GM12878 (cell line): Measurements from ENCODE around the gene MYBPHL. TPM values are rescaled to one million over a fixed set of nuclear protein-coding genes. Genes with fewer than 3 reads are reported as not detected.
A peak's percentile ranks its signal among the peaks of the same experiment; 100 is the strongest.

Experiments
- ATAC-seq: fragments of 200-7000 bp; cut with Tn5 transposase; 3 replicates; pipeline ENCODE4 v1.9.1; 2020; ENCODE audit warnings: mild to moderate bottlenecking, moderate library complexity
- BruUV-seq: library from RNA; stranded (reverse); fragments of 400-500 nt; replicated peaks from 2 replicates; lab custom pipeline; 2021; lab: Mats Ljungman, UMichigan
- CTCF ChIA-PET: fragments of 300-600 bp; sonication (Branson Sonifier 250); formaldehyde crosslinking; extraction: SDS; loops from one replicate; lab custom pipeline; 2021; ENCODE audit warnings: inconsistent platforms; lab: Yijun Ruan, JAX
- POLR2A ChIA-PET: fragments of 350-600 bp; formaldehyde crosslinking; extraction: SDS; loops from one replicate; lab custom pipeline; 2021; ENCODE audit warnings: inconsistent platforms; lab: Charles Lee
- RAD21 ChIA-PET: fragments of 300-600 bp; sonication (Branson Sonifier 250); formaldehyde crosslinking; loops from one replicate; lab custom pipeline; 2023; ENCODE audit warnings: antibody characterized with exemption; ENCODE audit not compliant: unreplicated experiment; lab: Charles Lee
- SMC1A ChIA-PET: fragments of 300-600 bp; sonication (Branson Sonifier 250); formaldehyde crosslinking; loops from one replicate; lab custom pipeline; 2023; ENCODE audit not compliant: unreplicated experiment, uncharacterized antibody; lab: Charles Lee
- DNase-seq: peaks from one replicate; pipeline ENCODE4 v3.0.0-alpha.2; 2011; ENCODE audit warnings: low read depth, low spot score
- FAIRE-seq: peaks from 3 replicates; lab custom pipeline; 2011; peaks lifted over from hg19 to GRCh38; lab: Jason Lieb, UNC
- H2AFZ ChIP-seq: 2 replicates; pipeline ENCODE4 v1.6.0; 2011; ENCODE audit warnings: low read depth, low read length, control low read depth; ENCODE audit not compliant: control insufficient read depth
- H3K27ac ChIP-seq: 2 replicates; pipeline ENCODE4 v1.5.1; 2011; ENCODE audit warnings: control low read depth; ENCODE audit not compliant: control insufficient read depth, insufficient read depth
- H3K27me3 ChIP-seq, 2 experiments: replicated peaks in 1 of 2; 2 replicates each; pipeline versions ENCODE4 v1.6.0 to v1.6.1; 2011; ENCODE audit warnings: low read length in 1 of 2; ENCODE audit not compliant: control insufficient read depth in 2 of 2, insufficient read depth in 2 of 2
- H3K36me3 ChIP-seq, 2 experiments: 2 replicates each; pipeline ENCODE4 v1.5.1; 2011; ENCODE audit warnings: low read length in 1 of 2; ENCODE audit not compliant: control insufficient read depth in 2 of 2, insufficient read depth in 2 of 2
- H3K4me1 ChIP-seq: 2 replicates; pipeline ENCODE4 v1.6.1; 2011; ENCODE audit warnings: mild to moderate bottlenecking, low read length, moderate library complexity, mixed read lengths; ENCODE audit not compliant: control insufficient read depth, insufficient read depth
- H3K4me2 ChIP-seq: 2 replicates; pipeline ENCODE4 v1.6.0; 2011; ENCODE audit warnings: control low read depth; ENCODE audit not compliant: control insufficient read depth, insufficient read depth
- H3K4me3 ChIP-seq: fragments of 200-600 bp; sonication (generic); 2 replicates; pipeline ENCODE4 v1.5.1; 2016
- H3K79me2 ChIP-seq: 2 replicates; pipeline ENCODE4 v1.6.0; 2011; ENCODE audit warnings: low read length; ENCODE audit not compliant: control insufficient read depth, insufficient read depth
- H3K9ac ChIP-seq: 2 replicates; pipeline ENCODE4 v1.8.0; 2011; ENCODE audit warnings: low read length, control low read depth, mixed read lengths; ENCODE audit not compliant: control insufficient read depth, insufficient read depth
- H3K9me3 ChIP-seq: replicated peaks from 3 replicates; pipeline ENCODE4 v1.5.1; 2011; ENCODE audit warnings: mild to moderate bottlenecking, low read length; ENCODE audit not compliant: control insufficient read depth, insufficient read depth
- H4K20me1 ChIP-seq: 2 replicates; pipeline ENCODE4 v1.6.0; 2011; ENCODE audit not compliant: control insufficient read depth, insufficient read depth
- BCL11A ChIP-seq: IDR thresholded peaks from 2 replicates; pipeline ENCODE4 v1.6.1; 2011; ENCODE audit warnings: low read depth, low read length
- GATAD2B ChIP-seq: fragments of 450-650 bp; conservative IDR thresholded peaks from 2 replicates; pipeline ENCODE4 v1.6.1; 2017; ENCODE audit warnings: low read depth, mild to moderate bottlenecking, moderate library complexity
- KAT2A ChIP-seq: conservative IDR thresholded peaks from 2 replicates; pipeline ENCODE4 v1.6.1; 2011; ENCODE audit warnings: low read depth, low read length; ENCODE audit not compliant: control insufficient read depth
- MTA2 ChIP-seq: fragments of 450-650 bp; IDR thresholded peaks from 2 replicates; pipeline ENCODE4 v1.6.1; 2016; ENCODE audit warnings: low read depth, mild to moderate bottlenecking, moderate library complexity
- NR2C1 ChIP-seq: fragments of 450-650 bp; IDR thresholded peaks from 2 replicates; pipeline ENCODE4 v1.6.1; 2017; ENCODE audit warnings: antibody characterized with exemption, mild to moderate bottlenecking, moderate library complexity
- RAD21 ChIP-seq: IDR thresholded peaks from 2 replicates; pipeline ENCODE4 v1.6.1; 2011; ENCODE audit warnings: mild to moderate bottlenecking, low read depth, low read length, moderate library complexity; ENCODE audit not compliant: insufficient read depth
- RAD51 ChIP-seq: fragments of 450-650 bp; IDR thresholded peaks from 2 replicates; pipeline ENCODE4 v1.6.1; 2016; ENCODE audit warnings: moderate library complexity, mild to moderate bottlenecking, inconsistent platforms
- RBBP5 ChIP-seq: fragments of 200-600 bp; sonication (generic); conservative IDR thresholded peaks from 2 replicates; pipeline ENCODE4 v1.6.1; 2016
- RUNX3 ChIP-seq: IDR thresholded peaks from 2 replicates; pipeline ENCODE4 v1.6.1; 2012; ENCODE audit warnings: low read length, inconsistent platforms
- SMC3 ChIP-seq: IDR thresholded peaks from 2 replicates; pipeline ENCODE4 v1.6.1; 2011; ENCODE audit warnings: low read length, improper control_type of control experiment, borderline replicate concordance
- TCF7 ChIP-seq: IDR thresholded peaks from 2 replicates; pipeline ENCODE4 v1.6.1; 2014; ENCODE audit warnings: antibody characterized with exemption, borderline replicate concordance
- ZNF207 ChIP-seq: fragments of 450-650 bp; IDR thresholded peaks from 2 replicates; pipeline ENCODE4 v1.6.1; 2014; ENCODE audit warnings: antibody characterized with exemption, mild to moderate bottlenecking, borderline replicate concordance
- whole genome bisulfite sequencing: methylation state at CpG from one replicate; pipeline ENCODE4 v1.1.6; 2016; ENCODE audit warnings: low lambda C conversion rate; ENCODE audit not compliant: insufficient replicate concordance, insufficient coverage; ENCODE audit errors: missing lambda C conversion rate; 5-methylcytosine and 5-hydroxymethylcytosine counted together
- in situ Hi-C: fragments of 300-500 bp; cut with MboI; formaldehyde crosslinking; loops from 9 replicates; pipeline ENCODE4 v1.14.3; 2018; ENCODE audit warnings: mixed read lengths
- intact Hi-C: fragments of 100-400 bp; cut with micrococcal nuclease; formaldehyde crosslinking; loops from one replicate; pipeline ENCODE4 v1.14.2; 2022; ENCODE audit not compliant: unreplicated experiment
- polyA plus RNA-seq, 11 experiments: library from polyadenylated mRNA; depleted of rRNA in 4 of 11; unstranded in 6 of 11; stranded (reverse) in 5 of 11; fragments of >200 nt; fragmentation: Nextera tagmentation in 4 of 11; fragmentation: Illumina TruSeq in 1 of 11; extraction: Ambion mirVana in 4 of 11; extraction: Trizol in 1 of 11; gene quantifications; 1 replicate in 1 of 11; 2 replicates in 10 of 11; pipeline versions ENCODE4 v1.2.1 to v1.2.3, GENCODE V29; 2011 to 2016; ENCODE audit warnings: inconsistent platforms in 2 of 11, missing spikeins in 2 of 11, low read depth in 1 of 11
- total RNA-seq, 4 experiments: library from RNA; depleted of rRNA in 3 of 4; stranded (reverse); fragments of >200 nt in 3 of 4; fragmentation: Illumina TruSeq in 1 of 4; extraction: Trizol in 1 of 4; gene quantifications; 2 replicates each; pipeline versions ENCODE4 v1.2.1 to v1.2.3, GENCODE V29; 2013 to 2021
- TF ChIP-seq, protein P1 (sequence below): fragments of 150-350 bp; IDR thresholded peaks from 2 replicates; pipeline ENCODE4 v1.6.1; 2014; ENCODE audit warnings: mild to moderate bottlenecking, low read depth, low read length
- TF ChIP-seq, protein P2 (sequence below): fragments of 450-650 bp; IDR thresholded peaks from 2 replicates; pipeline ENCODE4 v1.6.1; 2017; ENCODE audit warnings: borderline replicate concordance
- TF ChIP-seq, protein P3 (sequence below): fragments of 450-650 bp; IDR thresholded peaks from 2 replicates; pipeline ENCODE4 v1.6.1; 2017; ENCODE audit warnings: mild to moderate bottlenecking, low read depth, inconsistent platforms; ENCODE audit not compliant: poor library complexity, severe bottlenecking
- TF ChIP-seq, protein P4 (sequence below): fragments of 450-650 bp; IDR thresholded peaks from 2 replicates; pipeline ENCODE4 v1.6.1; 2018; ENCODE audit warnings: borderline replicate concordance, mild to moderate bottlenecking; ENCODE audit not compliant: partially characterized antibody

Gene MYBPHL
- total and polyA plus RNA-seq, 10 of the 15 experiments (the other 5 are each of a cell fraction or from before 2014, with no cell fraction given), result 0.16 to 0.75 (median 0.54) TPM; not detected in 7

DNA sequence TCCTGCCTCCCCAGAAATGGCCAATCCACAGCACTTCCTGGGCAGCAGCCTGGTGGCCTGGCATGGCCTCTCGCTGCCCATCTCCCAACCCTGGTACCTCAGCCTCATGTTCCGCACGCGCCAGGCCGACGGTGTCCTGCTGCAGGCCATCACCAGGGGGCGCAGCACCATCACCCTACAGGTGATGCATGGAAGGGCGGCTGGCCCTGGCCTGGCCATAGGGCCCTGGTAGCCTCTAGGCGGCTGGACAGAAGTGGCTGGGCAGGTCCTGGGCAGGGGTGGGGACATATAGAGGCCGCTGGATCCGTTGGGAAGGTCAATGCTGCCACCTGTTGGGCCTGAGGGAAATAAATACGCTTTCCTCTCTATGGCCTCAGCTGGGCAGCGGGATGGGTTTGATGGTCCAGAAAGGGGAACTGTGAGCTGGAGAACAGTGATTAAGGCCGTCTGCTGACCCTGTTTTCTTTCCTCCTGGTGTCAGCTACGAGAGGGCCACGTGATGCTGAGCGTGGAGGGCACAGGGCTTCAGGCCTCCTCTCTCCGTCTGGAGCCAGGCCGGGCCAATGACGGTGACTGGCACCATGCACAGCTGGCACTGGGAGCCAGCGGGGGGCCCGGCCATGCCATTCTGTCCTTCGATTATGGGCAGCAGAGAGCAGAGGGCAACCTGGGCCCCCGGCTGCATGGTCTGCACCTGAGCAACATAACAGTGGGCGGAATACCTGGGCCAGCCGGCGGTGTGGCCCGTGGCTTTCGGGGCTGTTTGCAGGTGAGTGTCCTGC, 43.0 kb downstream of the MYBPHL start:
- no peaks in the 10 kb centered on the region for H3K4me1 ChIP-seq
- in situ Hi-C loops (loop anchor here (5.0 kb wide), 2 partner anchors 139 to 269 kb away; no protein-coding TSS in a partner anchor), intact Hi-C loops (loop anchor here (1.0 kb wide), 2 partner anchors 136 to 269 kb away; no protein-coding TSS in a partner anchor)
- no peak overlapping the region; the same call in 1 of the 2 replicates for H2AFZ ChIP-seq
- no peaks in the 10 kb centered on the region for H3K79me2 ChIP-seq
- no peaks in the 10 kb centered on the region for H4K20me1 ChIP-seq
- H3K9ac ChIP-seq, result no peak overlapping the region
- H3K9me3 ChIP-seq, result no peaks in the 10 kb centered on the region
- SMC1A ChIA-PET, result interaction anchor here (0.8 to 1.7 kb wide), 5 partner anchors 13 to 284 kb away, joined by 3 to 10 read pairs (median 6); partner anchors contain the start of gene GNAI3
- no TSS peak for BruUV-seq
- H3K4me3 ChIP-seq, result no peak overlapping the region
- H3K36me3 ChIP-seq, result no peaks in the 10 kb centered on the region
- DNase-seq (peak; percentile 8), ATAC-seq (peak; percentile 97), FAIRE-seq (peak; percentile 64)
- 32% methylated on average over 24 of the region's 29 CpGs for WGBS
- RAD21 ChIA-PET, result interaction anchor here (0.8 to 1.4 kb wide), 3 partner anchors 135 to 268 kb away, joined by 3 to 6 read pairs (median 5); no protein-coding TSS in a partner anchor
- no peaks in the 10 kb centered on the region for H3K27me3 ChIP-seq
- no peak overlapping the region for H3K4me2 ChIP-seq
- POLR2A ChIA-PET, result no interaction called here
- no peak overlapping the region for H3K27ac ChIP-seq
- CTCF ChIA-PET, result interaction anchor here (1.2 to 4.6 kb wide), 7 partner anchors 10 to 269 kb away, joined by 3 to 45 read pairs (median 6); partner anchors contain the start of genes SARS1 and SORT1
- no peak for TF ChIP-seq RBBP5
- TF ChIP-seq, protein P1, sequence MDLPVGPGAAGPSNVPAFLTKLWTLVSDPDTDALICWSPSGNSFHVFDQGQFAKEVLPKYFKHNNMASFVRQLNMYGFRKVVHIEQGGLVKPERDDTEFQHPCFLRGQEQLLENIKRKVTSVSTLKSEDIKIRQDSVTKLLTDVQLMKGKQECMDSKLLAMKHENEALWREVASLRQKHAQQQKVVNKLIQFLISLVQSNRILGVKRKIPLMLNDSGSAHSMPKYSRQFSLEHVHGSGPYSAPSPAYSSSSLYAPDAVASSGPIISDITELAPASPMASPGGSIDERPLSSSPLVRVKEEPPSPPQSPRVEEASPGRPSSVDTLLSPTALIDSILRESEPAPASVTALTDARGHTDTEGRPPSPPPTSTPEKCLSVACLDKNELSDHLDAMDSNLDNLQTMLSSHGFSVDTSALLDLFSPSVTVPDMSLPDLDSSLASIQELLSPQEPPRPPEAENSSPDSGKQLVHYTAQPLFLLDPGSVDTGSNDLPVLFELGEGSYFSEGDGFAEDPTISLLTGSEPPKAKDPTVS, result no peak
- TF ChIP-seq GATAD2B, result 0 out of 2 replicates have a peak, but pooled peaks have one; percentile 53
- no peak for TF ChIP-seq NR2C1
- peak; percentile 90 for TF ChIP-seq SMC3
- no peak for TF ChIP-seq MTA2
- TF ChIP-seq, protein P2, sequence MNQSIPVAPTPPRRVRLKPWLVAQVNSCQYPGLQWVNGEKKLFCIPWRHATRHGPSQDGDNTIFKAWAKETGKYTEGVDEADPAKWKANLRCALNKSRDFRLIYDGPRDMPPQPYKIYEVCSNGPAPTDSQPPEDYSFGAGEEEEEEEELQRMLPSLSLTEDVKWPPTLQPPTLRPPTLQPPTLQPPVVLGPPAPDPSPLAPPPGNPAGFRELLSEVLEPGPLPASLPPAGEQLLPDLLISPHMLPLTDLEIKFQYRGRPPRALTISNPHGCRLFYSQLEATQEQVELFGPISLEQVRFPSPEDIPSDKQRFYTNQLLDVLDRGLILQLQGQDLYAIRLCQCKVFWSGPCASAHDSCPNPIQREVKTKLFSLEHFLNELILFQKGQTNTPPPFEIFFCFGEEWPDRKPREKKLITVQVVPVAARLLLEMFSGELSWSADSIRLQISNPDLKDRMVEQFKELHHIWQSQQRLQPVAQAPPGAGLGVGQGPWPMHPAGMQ, result no peak
- no peak for TF ChIP-seq KAT2A
- TF ChIP-seq, protein P3, sequence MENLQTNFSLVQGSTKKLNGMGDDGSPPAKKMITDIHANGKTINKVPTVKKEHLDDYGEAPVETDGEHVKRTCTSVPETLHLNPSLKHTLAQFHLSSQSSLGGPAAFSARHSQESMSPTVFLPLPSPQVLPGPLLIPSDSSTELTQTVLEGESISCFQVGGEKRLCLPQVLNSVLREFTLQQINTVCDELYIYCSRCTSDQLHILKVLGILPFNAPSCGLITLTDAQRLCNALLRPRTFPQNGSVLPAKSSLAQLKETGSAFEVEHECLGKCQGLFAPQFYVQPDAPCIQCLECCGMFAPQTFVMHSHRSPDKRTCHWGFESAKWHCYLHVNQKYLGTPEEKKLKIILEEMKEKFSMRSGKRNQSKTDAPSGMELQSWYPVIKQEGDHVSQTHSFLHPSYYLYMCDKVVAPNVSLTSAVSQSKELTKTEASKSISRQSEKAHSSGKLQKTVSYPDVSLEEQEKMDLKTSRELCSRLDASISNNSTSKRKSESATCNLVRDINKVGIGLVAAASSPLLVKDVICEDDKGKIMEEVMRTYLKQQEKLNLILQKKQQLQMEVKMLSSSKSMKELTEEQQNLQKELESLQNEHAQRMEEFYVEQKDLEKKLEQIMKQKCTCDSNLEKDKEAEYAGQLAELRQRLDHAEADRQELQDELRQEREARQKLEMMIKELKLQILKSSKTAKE, result no peak
- no peak for TF ChIP-seq ZNF207
- no peak for TF ChIP-seq TCF7
- no peak for TF ChIP-seq RAD51
- TF ChIP-seq RUNX3, result no peak
- TF ChIP-seq, protein P4, sequence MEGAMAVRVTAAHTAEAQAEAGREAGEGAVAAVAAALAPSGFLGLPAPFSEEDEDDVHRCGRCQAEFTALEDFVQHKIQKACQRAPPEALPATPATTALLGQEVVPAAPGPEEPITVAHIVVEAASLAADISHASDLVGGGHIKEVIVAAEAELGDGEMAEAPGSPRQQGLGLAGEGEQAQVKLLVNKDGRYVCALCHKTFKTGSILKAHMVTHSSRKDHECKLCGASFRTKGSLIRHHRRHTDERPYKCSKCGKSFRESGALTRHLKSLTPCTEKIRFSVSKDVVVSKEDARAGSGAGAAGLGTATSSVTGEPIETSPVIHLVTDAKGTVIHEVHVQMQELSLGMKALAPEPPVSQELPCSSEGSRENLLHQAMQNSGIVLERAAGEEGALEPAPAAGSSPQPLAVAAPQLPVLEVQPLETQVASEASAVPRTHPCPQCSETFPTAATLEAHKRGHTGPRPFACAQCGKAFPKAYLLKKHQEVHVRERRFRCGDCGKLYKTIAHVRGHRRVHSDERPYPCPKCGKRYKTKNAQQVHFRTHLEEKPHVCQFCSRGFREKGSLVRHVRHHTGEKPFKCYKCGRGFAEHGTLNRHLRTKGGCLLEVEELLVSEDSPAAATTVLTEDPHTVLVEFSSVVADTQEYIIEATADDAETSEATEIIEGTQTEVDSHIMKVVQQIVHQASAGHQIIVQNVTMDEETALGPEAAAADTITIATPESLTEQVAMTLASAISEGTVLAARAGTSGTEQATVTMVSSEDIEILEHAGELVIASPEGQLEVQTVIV, result no peak
- no peak for TF ChIP-seq BCL11A
- peak; percentile 73 for TF ChIP-seq RAD21
